Calu3 (cell line): ENCODE data around the gene PIK3C3. TPM values are rescaled to one million over a fixed set of nuclear protein-coding genes. Genes with fewer than 3 reads are reported as not detected.

Experiments used
- BruUV-seq: library from RNA; stranded (reverse); fragments of 400-500 nt; replicated peaks from 2 replicates; lab custom pipeline; 2021; lab: Mats Ljungman, UMichigan
- CTCF ChIA-PET: fragments of 300-600 bp; sonication (Branson Sonifier 250); formaldehyde crosslinking; loops from one replicate; lab custom pipeline; 2022; ENCODE audit warnings: antibody characterized with exemption; lab: Charles Lee
- DNase-seq: peaks from one replicate; pipeline ENCODE4 v3.0.0; 2022
- H3K27ac Mint-ChIP-seq: one replicate; pipeline ENCODE4 v1.8.0; 2022; ENCODE audit warnings: mixed read lengths; ENCODE audit not compliant: unreplicated experiment
- H3K27me3 Mint-ChIP-seq: one replicate; pipeline ENCODE4 v1.8.0; 2022; ENCODE audit warnings: mixed read lengths; ENCODE audit not compliant: unreplicated experiment
- H3K36me3 Mint-ChIP-seq: one replicate; pipeline ENCODE4 v1.8.0; 2022; ENCODE audit warnings: mild to moderate bottlenecking, moderate library complexity, mixed read lengths; ENCODE audit not compliant: insufficient read depth, unreplicated experiment
- H3K4me1 Mint-ChIP-seq: one replicate; pipeline ENCODE4 v1.8.0; 2022; ENCODE audit warnings: mild to moderate bottlenecking, low read depth, mixed read lengths; ENCODE audit not compliant: unreplicated experiment
- H3K4me3 Mint-ChIP-seq: one replicate; pipeline ENCODE4 v1.8.0; 2022; ENCODE audit warnings: mild to moderate bottlenecking, low read depth, moderate library complexity, mixed read lengths; ENCODE audit not compliant: unreplicated experiment
- H3K9me3 Mint-ChIP-seq: one replicate; pipeline ENCODE4 v1.8.0; 2022; ENCODE audit warnings: low read depth, mixed read lengths; ENCODE audit not compliant: unreplicated experiment
- intact Hi-C: fragments of 100-400 bp; cut with micrococcal nuclease; formaldehyde crosslinking; loops from one replicate; pipeline ENCODE4 v1.10.0; 2022; ENCODE audit not compliant: unreplicated experiment
- total RNA-seq: library from RNA; stranded (reverse); gene quantifications from 2 replicates; pipeline ENCODE4 v1.2.3, GENCODE V29; 2022
- TF ChIP-seq, protein P1 (sequence below): fragments of 200-600 bp; IDR thresholded peaks from one replicate; pipeline ENCODE4 v1.8.0; 2022; ENCODE audit warnings: antibody characterized with exemption; ENCODE audit not compliant: unreplicated experiment

PIK3C3 gene
- total RNA-seq, 1 experiment from 2014 or later: 32.9 TPM

DNA sequence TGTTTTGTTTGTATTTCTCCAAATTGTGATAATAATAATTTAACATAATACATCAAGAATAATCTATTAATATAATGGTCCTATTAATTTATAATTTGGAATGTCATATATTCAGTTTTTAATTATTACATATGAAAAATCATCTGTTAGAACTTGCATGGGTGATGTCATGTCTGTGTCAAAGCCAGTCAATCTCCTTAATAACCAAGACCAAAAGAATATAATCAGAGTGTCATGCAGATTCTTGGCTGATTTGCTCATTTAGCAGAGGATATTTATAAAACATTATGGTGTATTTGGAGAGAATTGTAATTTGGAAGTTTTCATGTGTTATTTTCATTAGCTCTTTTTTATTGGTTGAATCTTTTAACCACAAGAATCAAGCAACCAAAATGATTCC lies 96.4 kb downstream of the PIK3C3 start:
- intact Hi-C loops: loop anchor here (5.0 to 10.0 kb wide), 3 partner anchors 1346 to 1546 kb away; no protein-coding TSS in a partner anchor
- H3K4me3 Mint-ChIP-seq: no peak overlapping the region
- CTCF ChIA-PET: interaction anchor here (0.5 to 0.8 kb wide), 2 partner anchors 63 to 190 kb away, joined by 3 read pairs; no protein-coding TSS in a partner anchor
- no peak overlapping the region for H3K27ac Mint-ChIP-seq
- BruUV-seq: no TSS peak
- no peaks in the 10 kb centered on the region for H3K27me3 Mint-ChIP-seq
- no peaks in the 10 kb centered on the region for H3K4me1 Mint-ChIP-seq
- no peaks in the 10 kb centered on the region for H3K36me3 Mint-ChIP-seq
- TF ChIP-seq, protein P1, sequence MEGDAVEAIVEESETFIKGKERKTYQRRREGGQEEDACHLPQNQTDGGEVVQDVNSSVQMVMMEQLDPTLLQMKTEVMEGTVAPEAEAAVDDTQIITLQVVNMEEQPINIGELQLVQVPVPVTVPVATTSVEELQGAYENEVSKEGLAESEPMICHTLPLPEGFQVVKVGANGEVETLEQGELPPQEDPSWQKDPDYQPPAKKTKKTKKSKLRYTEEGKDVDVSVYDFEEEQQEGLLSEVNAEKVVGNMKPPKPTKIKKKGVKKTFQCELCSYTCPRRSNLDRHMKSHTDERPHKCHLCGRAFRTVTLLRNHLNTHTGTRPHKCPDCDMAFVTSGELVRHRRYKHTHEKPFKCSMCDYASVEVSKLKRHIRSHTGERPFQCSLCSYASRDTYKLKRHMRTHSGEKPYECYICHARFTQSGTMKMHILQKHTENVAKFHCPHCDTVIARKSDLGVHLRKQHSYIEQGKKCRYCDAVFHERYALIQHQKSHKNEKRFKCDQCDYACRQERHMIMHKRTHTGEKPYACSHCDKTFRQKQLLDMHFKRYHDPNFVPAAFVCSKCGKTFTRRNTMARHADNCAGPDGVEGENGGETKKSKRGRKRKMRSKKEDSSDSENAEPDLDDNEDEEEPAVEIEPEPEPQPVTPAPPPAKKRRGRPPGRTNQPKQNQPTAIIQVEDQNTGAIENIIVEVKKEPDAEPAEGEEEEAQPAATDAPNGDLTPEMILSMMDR: no peak
- H3K9me3 Mint-ChIP-seq: no peaks in the 10 kb centered on the region
- no peak for DNase-seq

DNA sequence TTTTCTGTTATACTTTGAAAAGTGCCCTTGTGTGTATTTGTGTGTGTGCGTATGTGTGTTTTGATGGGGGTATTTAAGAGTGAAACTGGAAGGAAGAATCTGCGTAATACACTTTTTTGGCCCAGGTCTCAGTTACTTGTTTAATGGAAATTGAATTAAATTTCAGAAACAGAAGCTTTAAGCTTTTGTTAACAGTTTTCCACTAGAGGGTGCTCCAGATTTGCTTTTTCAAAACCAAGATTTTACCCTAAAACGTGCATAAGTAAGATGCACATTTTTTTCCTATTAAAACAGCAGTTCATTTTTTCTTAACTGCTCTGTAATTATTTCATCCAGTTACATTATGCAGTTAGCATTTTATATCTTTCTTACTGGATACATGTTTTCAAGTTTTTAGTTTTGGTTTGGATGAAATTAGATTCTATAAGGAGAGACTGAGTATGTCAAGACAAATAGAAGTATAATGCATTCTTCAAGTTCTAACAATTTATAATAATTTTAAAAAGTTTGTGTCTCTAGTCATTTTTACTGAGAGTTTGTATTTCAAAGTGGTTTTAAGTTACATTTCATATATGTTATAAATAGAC lies 97.2 kb downstream of the PIK3C3 start:
- Mint-ChIP-seq H3K36me3 (no peaks in the 10 kb centered on the region), H3K4me3 (no peak overlapping the region), H3K4me1 (no peaks in the 10 kb centered on the region), H3K27me3 (no peaks in the 10 kb centered on the region), H3K9me3 (no peaks in the 10 kb centered on the region), H3K27ac (no peak overlapping the region)
- no TSS peak for BruUV-seq
- intact Hi-C loops: loop anchor here (2.0 to 10.0 kb wide), 5 partner anchors 223 to 1545 kb away; no protein-coding TSS in a partner anchor
- no peak for DNase-seq
- TF ChIP-seq, protein P1: peak; percentile 19
- CTCF ChIA-PET: interaction anchor here (0.5 to 1.0 kb wide), 2 partner anchors 24 to 189 kb away, joined by 3 to 4 read pairs; no protein-coding TSS in a partner anchor

DNA sequence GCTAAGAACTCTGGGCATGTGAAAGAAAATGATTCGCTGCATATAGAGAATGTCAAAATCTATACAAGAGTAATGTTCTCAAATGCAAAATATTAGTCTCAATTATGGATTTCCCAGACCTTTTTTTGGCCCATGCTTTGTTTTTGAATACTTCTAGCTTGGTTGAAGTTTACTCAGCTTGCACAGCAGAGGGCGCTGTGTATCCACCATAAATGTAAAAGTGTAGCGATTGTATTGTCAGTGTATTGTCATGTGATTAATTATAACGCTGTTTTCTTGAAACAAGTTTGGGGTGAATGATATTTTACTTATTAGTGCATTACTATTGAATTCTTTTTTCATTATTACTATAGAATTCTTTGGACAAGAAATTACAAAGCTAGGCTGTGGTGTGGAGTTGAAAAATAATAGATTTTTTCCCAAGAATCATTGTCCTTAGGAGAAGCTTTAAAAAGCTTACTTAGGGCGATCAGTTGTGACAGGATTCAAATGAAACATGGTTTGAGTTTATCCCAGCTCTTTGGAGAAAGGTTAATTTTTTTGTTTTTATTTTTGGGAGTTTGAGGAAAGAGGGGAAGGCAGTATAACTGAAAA lies 98.3 kb downstream of the PIK3C3 start:
- CTCF ChIA-PET: interaction anchor here (0.6 to 1.3 kb wide), 4 partner anchors 10 to 61 kb away, joined by 3 to 8 read pairs (median 3); no protein-coding TSS in a partner anchor
- no peaks in the 10 kb centered on the region for H3K36me3 Mint-ChIP-seq
- intact Hi-C loops: loop anchor here (1.0 to 10.0 kb wide), 6 partner anchors 59 to 1544 kb away; no protein-coding TSS in a partner anchor
- no peak overlapping the region for H3K27ac Mint-ChIP-seq
- DNase-seq: peak; percentile 62
- H3K9me3 Mint-ChIP-seq: no peaks in the 10 kb centered on the region
- BruUV-seq: no TSS peak
- H3K4me3 Mint-ChIP-seq: no peak overlapping the region
- no peaks in the 10 kb centered on the region for H3K4me1 Mint-ChIP-seq
- H3K27me3 Mint-ChIP-seq: no peaks in the 10 kb centered on the region
- TF ChIP-seq, protein P1: peak; percentile 69

DNA sequence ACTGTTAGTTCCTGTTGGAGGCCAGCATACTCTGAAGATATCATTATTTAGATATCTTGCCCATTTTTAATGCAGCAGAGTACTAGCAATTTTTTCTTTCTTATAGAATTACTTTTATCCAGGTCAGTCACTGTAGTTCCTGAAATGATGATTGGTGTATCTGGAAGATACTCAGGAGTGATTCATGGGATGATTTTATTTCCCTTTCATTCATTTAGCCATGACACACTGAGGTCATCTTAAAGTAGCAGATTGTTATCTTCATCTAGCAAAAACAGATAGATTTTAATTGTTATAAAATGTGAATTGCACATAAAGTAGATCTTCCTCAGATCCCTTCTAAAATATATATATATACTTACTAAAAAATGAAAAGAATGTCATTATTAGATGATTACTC lies 109.1 kb downstream of the PIK3C3 start:
- CTCF ChIA-PET: no interaction called here
- no peak overlapping the region for H3K27ac Mint-ChIP-seq
- no TSS peak for BruUV-seq

More for the DNA sequence above, 109.1 kb downstream of the PIK3C3 start:
- Mint-ChIP-seq H3K27me3 (no peaks in the 10 kb centered on the region), H3K9me3 (no peaks in the 10 kb centered on the region), H3K4me1 (no peaks in the 10 kb centered on the region), H3K36me3 (no peaks in the 10 kb centered on the region), H3K4me3 (no peak overlapping the region)
- intact Hi-C loops: no loop called here
- DNase-seq: no peak
- TF ChIP-seq, protein P1: no peak
